ENCODE data around the gene CPD. TPM values are rescaled to one million over a fixed set of nuclear protein-coding genes. Genes with fewer than 3 reads are reported as not detected.

CPD gene
- total RNA-seq, 4 donors from 2014 or later: 20.8 to 32.4 (median 28.0) TPM

GRCh38 chr17:30514895-30515596, 136.3 kb downstream of the CPD start:
- Histone ChIP-seq H3K36me3 (peaks cover 0 to 33% of the 10 kb centered on the region in 2 donors), H3K27ac (no peak overlapping the region), H3K9me3 (no peaks in the 10 kb centered on the region), H3K4me3 (no peak overlapping the region), H3K4me1 (no peaks in the 10 kb centered on the region), H3K27me3 (no peaks in the 10 kb centered on the region)
- in situ Hi-C loops (cut with MboI; ENCODE audit: low sequenced_read_pairs in 4 of 4) (no loop called here), intact Hi-C loops (cut with DNase I; ENCODE audit: low total_unique reads) (no loop called here)
- no peak for ATAC-seq
- no peak for DNase-seq
- no peak for TF ChIP-seq CTCF (IDR thresholded peaks at IDR 0.05 in 4 of 5, conservative IDR thresholded peaks at IDR 0.05 in 1 of 5)
- TF ChIP-seq POLR2A (IDR thresholded peaks at IDR 0.05): no peak

GRCh38 chr17:30517786-30518185, 139.1 kb downstream of the CPD start:
- H3K27me3 ChIP-seq: no peaks in the 10 kb centered on the region
- ATAC-seq (no peak), DNase-seq (no peak)
- no peak overlapping the region for H3K4me3 ChIP-seq
- no peak for TF ChIP-seq CTCF (IDR thresholded peaks at IDR 0.05 in 4 of 5, conservative IDR thresholded peaks at IDR 0.05 in 1 of 5)
- TF ChIP-seq POLR2A (IDR thresholded peaks at IDR 0.05): no peak
- no peak overlapping the region for H3K27ac ChIP-seq
- peaks cover 0 to 48% of the 10 kb centered on the region in 2 donors for H3K36me3 ChIP-seq
- in situ Hi-C loops (cut with MboI; ENCODE audit: low sequenced_read_pairs in 4 of 4): no loop called here
- no peaks in the 10 kb centered on the region for H3K9me3 ChIP-seq
- intact Hi-C loops (cut with DNase I; ENCODE audit: low total_unique reads): no loop called here
- H3K4me1 ChIP-seq: no peaks in the 10 kb centered on the region

GRCh38 chr17:30519166-30519565, 140.4 kb downstream of the CPD start:
- H3K4me1 ChIP-seq: no peaks in the 10 kb centered on the region
- ATAC-seq (no peak), DNase-seq (no peak)
- H3K36me3 ChIP-seq: peaks cover 0 to 39% of the 10 kb centered on the region in 2 donors
- intact Hi-C loops (cut with DNase I; ENCODE audit: low total_unique reads): no loop called here
- TF ChIP-seq POLR2A (IDR thresholded peaks at IDR 0.05) (no peak), CTCF (IDR thresholded peaks at IDR 0.05 in 4 of 5, conservative IDR thresholded peaks at IDR 0.05 in 1 of 5) (no peak)
- H3K27ac ChIP-seq: no peak overlapping the region
- H3K4me3 ChIP-seq: no peak overlapping the region
- no peaks in the 10 kb centered on the region for H3K27me3 ChIP-seq
- in situ Hi-C loops (cut with MboI; ENCODE audit: low sequenced_read_pairs in 4 of 4): no loop called here
- no peaks in the 10 kb centered on the region for H3K9me3 ChIP-seq

Other genes with a start within 250 kb of the CPD start
- gene SLC6A4, start 143.2 kb upstream of the CPD start, total RNA-seq: under 1 TPM in 2 of 4 donors, not detected in 2; 0.35 to 0.46 TPM
- 10 to 100 TPM in 3 of 4 donors, 1 to 10 TPM in 1; 7.4 to 17.7 (median 16.7) TPM for gene BLMH, start 87.0 kb upstream of the CPD start, total RNA-seq
- gene TMIGD1, start 44.9 kb upstream of the CPD start, total RNA-seq: under 1 TPM in 1 of 4 donors, not detected in 3; 0.68 TPM
- 10 to 100 TPM; 22.7 to 29.1 (median 25.8) TPM for gene GOSR1, start 98.5 kb downstream of the CPD start, total RNA-seq

All from gastrocnemius medialis (tissue), 4 donors.